ENCODE results near the gene PPP1R11. TPM values are rescaled to one million over a fixed set of nuclear protein-coding genes. Genes with fewer than 3 reads are reported as not detected.

PPP1R11 gene
- total and polyA plus RNA-seq, 7 donors, result 36.8 to 144 (median 45.7) TPM

GRCh38 chr6:30044630-30045029 is 22.4 kb upstream of the PPP1R11 start:
- Histone ChIP-seq H3K4me3 (no peak overlapping the region), H3K9me3 (no peaks in the 10 kb centered on the region), H3K27ac (no peak overlapping the region), H3K4me1 (no peaks in the 10 kb centered on the region), H3K36me3 (no peaks in the 10 kb centered on the region), H3K27me3 (no peaks in the 10 kb centered on the region)
- intact Hi-C loops (cut with DNase I), result no loop called here
- TF ChIP-seq EP300 (IDR thresholded peaks at IDR 0.05) (no peak), POLR2A (IDR thresholded peaks at IDR 0.05) (no peak), CTCF (IDR thresholded peaks at IDR 0.05) (no peak), POLR2AphosphoS5 (IDR thresholded peaks at IDR 0.05) (no peak)
- no peak for DNase-seq
- WGBS, 2 donors, result 86 to 93% methylated on average over 2 of the region's 2 CpGs

GRCh38 chr6:30047220-30047619 is 19.8 kb upstream of the PPP1R11 start:
- H3K27ac ChIP-seq, result no peak overlapping the region
- no peaks in the 10 kb centered on the region for H3K27me3 ChIP-seq
- DNase-seq, result no peak
- TF ChIP-seq POLR2AphosphoS5 (IDR thresholded peaks at IDR 0.05) (no peak), EP300 (IDR thresholded peaks at IDR 0.05) (no peak), POLR2A (IDR thresholded peaks at IDR 0.05) (no peak), CTCF (IDR thresholded peaks at IDR 0.05) (no peak)
- H3K9me3 ChIP-seq, result no peaks in the 10 kb centered on the region
- intact Hi-C loops (cut with DNase I), result no loop called here
- WGBS, 2 donors, result 67 to 76% methylated on average over 2 of the region's 2 CpGs
- no peaks in the 10 kb centered on the region for H3K36me3 ChIP-seq
- no peaks in the 10 kb centered on the region for H3K4me1 ChIP-seq
- H3K4me3 ChIP-seq, result no peak overlapping the region

GRCh38 chr6:30053682-30054081 is 13.3 kb upstream of the PPP1R11 start:
- Histone ChIP-seq H3K36me3 (peaks cover 0 to 27% (median 3%) of the 10 kb centered on the region in 4 donors), H3K27ac (no peak overlapping the region), H3K4me3 (no peak overlapping the region), H3K9me3 (no peaks in the 10 kb centered on the region), H3K27me3 (no peaks in the 10 kb centered on the region), H3K4me1 (no peaks in the 10 kb centered on the region)
- TF ChIP-seq EP300 (IDR thresholded peaks at IDR 0.05) (no peak), POLR2AphosphoS5 (IDR thresholded peaks at IDR 0.05) (no peak), CTCF (IDR thresholded peaks at IDR 0.05) (no peak), POLR2A (IDR thresholded peaks at IDR 0.05) (no peak)
- intact Hi-C loops (cut with DNase I), result no loop called here
- DNase-seq, result no peak
- WGBS, 2 donors, result 85 to 89% methylated on average over 3 of the region's 3 CpGs

- no peaks in the 10 kb centered on the region for H3K9me3 ChIP-seq
- no peaks in the 10 kb centered on the region for H3K27me3 ChIP-seq
- TF ChIP-seq EP300 (IDR thresholded peaks at IDR 0.05), result no peak
- TF ChIP-seq POLR2A (IDR thresholded peaks at IDR 0.05), result no peak
- TF ChIP-seq CTCF (IDR thresholded peaks at IDR 0.05), result no peak
- TF ChIP-seq POLR2AphosphoS5 (IDR thresholded peaks at IDR 0.05), result no peak
- intact Hi-C loops (cut with DNase I), result no loop called here
- WGBS, 2 donors, result 60 to 75% methylated on average over 1 of the region's 1 CpG
- peaks cover 0 to 13% (median 10%) of the 10 kb centered on the region in 4 donors for H3K4me1 ChIP-seq
- peaks cover 0 to 27% (median 3%) of the 10 kb centered on the region in 4 donors for H3K36me3 ChIP-seq
- no peak for DNase-seq
- H3K27ac ChIP-seq, result no peak overlapping the region
- no peak overlapping the region for H3K4me3 ChIP-seq
Measured at GRCh38 chr6:30055513-30055912, 11.5 kb upstream of the PPP1R11 start.

GRCh38 chr6:30060606-30061091 is 6.3 kb upstream of the PPP1R11 start:
- Histone ChIP-seq H3K27ac (peak overlapping the region; percentile 85 to 94 (median 89)), H3K9me3 (no peaks in the 10 kb centered on the region), H3K36me3 (peaks cover 0 to 22% (median 0%) of the 10 kb centered on the region in 4 donors), H3K4me1 (peaks cover 0 to 27% (median 23%) of the 10 kb centered on the region in 4 donors), H3K4me3 (peak overlapping the region; percentile 71 to 91 (median 84)), H3K27me3 (no peaks in the 10 kb centered on the region)
- no peak for TF ChIP-seq CTCF (IDR thresholded peaks at IDR 0.05)
- no peak for TF ChIP-seq POLR2AphosphoS5 (IDR thresholded peaks at IDR 0.05)
- no peak for TF ChIP-seq POLR2A (IDR thresholded peaks at IDR 0.05)
- no peak for TF ChIP-seq EP300 (IDR thresholded peaks at IDR 0.05)
- WGBS, 2 donors, result 0% methylated on average over 24 of the region's 24 CpGs
- intact Hi-C loops (cut with DNase I), result loop anchor here (5.0 to 10.0 kb wide), 4 partner anchors 86 to 1076 kb away; partner anchors contain the start of gene HLA-A
- DNase-seq, result peak; percentile 69
